T-helper 9 cell (primary cell): ENCODE results near the gene THRAP3.
"Not testable (repeated sequence)": the region's sequence is repeated elsewhere in the genome, so short reads cannot be mapped to it uniquely, and the experiment has no call there.

Experiments
- DNase-seq: peaks from one replicate; pipeline ENCODE4 v3.0.0-alpha.2; 2020

The THRAP3 gene

GRCh38 chr1:36206323-36206858 is 17.9 kb upstream of the THRAP3 start:
- DNase-seq, result no peak

- DNase-seq, result no peak
Observed at GRCh38 chr1:36207339-36207738, 16.9 kb upstream of the THRAP3 start.

- DNase-seq, result no peak
Observed at GRCh38 chr1:36208978-36209703, 15.1 kb upstream of the THRAP3 start.

DNA sequence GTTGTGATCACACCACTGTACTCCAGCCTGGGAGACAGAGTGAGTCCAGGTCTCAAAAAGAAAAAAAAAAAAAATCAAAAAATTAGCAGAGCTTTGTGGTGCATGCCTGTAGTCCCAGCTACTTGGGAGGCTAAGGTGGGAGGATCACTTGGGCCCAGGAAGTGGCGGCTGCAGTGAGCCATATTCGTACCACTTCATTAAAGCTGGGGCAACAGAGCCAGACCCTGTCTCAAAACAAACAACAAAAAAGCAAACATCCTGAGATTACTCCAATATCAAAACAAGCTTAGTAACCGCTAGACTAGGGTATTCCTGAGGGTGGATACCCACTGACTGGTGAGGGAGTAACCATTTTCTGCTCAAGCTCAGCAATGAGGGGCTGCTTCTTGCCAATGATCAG is 12.9 kb upstream of the THRAP3 start:
- no peak for DNase-seq

DNA sequence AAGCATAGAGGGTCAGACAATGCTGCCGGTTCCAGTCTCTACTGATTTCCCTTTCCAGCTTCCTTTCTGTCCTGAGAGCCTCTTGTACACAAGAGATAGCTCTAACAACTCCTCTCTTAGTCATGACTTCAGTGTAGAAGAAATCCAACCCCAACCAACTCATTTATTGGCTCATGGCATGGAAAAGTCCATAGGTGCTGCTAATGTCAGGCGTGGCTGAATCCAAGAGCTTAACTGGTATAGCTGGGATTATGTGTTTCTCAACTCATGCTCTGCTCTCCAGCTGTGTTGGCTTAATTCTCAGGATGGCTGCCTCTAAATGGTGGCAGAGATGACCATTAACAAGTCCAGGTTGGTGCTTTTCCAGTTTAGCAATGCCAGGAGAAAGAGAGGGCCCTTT is 12.4 kb upstream of the THRAP3 start:
- DNase-seq, result no peak

DNA sequence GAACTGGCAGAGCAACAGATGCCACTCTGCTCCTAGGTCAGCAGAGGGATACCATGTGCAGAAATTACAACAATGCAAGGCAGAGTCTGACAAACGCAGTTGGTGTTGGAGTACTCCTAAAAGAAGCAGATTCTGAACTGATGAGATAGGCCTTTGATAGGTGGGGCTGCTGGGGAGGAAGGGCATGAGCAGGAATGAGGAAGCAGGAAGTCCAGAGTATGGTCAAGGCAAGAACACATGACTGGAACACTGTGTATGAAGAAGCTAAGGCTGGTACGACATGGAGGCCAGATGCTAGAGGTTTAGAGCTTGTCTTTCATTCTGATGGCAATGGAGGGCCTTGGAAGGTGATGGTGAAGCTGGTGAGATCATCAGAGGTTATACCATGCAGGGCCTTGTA is 11.5 kb upstream of the THRAP3 start:
- DNase-seq, result no peak

DNA sequence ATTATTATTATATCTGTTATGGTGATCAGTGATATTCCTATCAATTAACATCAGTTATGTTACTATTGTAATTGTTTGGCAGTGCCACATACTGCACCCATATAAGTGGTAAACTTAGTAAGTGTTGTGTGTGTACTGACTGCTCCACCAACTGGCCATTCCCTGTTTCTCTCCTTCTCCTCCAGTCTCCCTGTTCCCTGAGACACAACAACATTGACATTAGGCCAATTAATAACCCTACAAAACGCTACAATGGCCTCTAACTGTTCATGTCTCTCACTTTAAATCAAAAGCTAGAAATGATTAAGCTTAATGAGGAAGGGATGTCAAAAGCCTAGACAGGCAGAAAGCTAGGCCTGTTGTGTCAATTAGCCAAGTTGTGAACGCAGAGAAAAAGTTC is 6.6 kb upstream of the THRAP3 start:
- no peak for DNase-seq

DNA sequence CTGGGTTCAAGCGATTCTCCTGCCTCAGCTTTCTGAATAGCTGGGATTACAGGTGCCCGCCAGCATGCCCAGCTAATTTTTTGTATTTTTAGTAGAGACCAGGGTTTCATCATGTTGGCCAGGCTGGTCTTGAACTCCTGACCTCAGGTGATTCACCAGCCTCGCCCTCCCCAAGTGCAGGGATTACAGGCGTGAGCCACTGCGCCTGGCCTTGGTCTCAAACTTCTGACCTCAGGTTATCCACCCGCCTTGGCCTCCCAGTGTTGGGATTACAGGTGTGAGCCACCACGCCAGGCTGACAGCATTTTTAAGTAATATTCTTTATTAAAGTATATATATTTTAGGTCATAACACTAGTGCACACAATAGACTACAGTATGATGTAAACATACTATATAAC is 2.3 kb upstream of the THRAP3 start:
- not testable (repeated sequence) for DNase-seq

GRCh38 chr1:36222481-36223380 is 1.5 kb upstream of the THRAP3 start:
- peak; percentile 2 for DNase-seq

- peak; percentile 10 for DNase-seq
Observed at GRCh38 chr1:36223381-36223995, 755 bp upstream of the THRAP3 start.

DNA sequence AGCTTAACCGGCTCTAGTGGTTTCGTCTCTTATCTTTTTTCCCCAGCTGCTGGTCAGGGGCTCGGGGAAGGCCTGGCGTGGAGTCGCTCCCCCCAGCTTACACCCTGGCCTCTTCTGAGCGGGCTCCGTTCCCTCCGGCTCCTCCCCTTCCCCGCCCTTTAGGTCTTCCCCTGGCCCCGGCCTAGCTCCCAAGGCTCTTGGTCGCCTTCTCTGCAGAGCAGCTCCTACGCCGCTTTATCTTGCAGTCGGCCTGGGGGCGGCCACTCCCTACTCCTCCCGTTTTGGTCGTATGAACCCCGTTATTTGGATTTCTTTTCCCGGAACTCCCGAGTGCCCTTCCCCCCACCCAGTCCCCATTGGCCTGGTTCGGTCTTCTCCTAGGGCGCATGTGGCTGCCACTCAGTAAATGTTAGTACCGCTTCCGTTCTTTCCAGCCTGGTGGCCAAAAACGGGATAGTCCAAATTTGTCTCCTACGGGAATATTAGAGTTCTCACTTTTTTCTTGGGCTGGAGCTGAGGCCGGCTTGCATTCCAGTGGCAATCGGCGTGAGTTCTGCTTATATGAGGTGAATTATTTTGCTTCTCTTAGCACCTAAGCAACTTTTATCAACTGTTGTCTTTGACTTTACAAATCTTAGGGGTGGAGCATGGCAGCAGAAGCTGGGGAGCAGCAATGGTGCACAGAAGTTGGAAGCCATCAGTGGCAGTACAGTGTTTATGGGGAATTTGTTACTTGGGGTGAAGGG is 467 bp downstream of the THRAP3 start:
- peak; percentile 71 for DNase-seq

GRCh38 chr1:36225283-36225899 is 1.1 kb downstream of the THRAP3 start:
- no peak for DNase-seq

- not testable (repeated sequence) for DNase-seq
Observed at GRCh38 chr1:36230279-36230678, 6.0 kb downstream of the THRAP3 start.

GRCh38 chr1:36231191-36231590 is 6.9 kb downstream of the THRAP3 start:
- no peak for DNase-seq

- no peak for DNase-seq
Observed at GRCh38 chr1:36232212-36233095, 8.2 kb downstream of the THRAP3 start.

DNA sequence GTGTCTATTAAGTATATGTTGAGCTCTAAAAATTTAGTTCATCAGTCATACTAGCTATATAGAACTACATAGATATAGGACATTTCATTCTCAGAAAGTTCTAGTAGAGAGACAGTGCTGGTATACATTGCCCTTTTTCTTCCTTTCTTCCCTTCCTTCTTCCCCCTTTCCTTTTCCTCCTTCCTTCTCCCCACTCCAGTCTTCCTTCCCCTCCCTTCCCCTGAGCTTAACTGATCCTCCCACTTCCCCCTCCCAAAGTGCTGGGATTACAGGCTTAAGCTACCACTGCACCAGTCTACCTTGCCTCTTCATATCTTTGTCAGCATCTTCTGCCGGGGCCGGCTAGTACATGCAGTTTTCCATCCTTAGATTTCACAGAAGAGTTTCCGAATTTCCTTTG is 12.1 kb downstream of the THRAP3 start:
- no peak for DNase-seq

DNA sequence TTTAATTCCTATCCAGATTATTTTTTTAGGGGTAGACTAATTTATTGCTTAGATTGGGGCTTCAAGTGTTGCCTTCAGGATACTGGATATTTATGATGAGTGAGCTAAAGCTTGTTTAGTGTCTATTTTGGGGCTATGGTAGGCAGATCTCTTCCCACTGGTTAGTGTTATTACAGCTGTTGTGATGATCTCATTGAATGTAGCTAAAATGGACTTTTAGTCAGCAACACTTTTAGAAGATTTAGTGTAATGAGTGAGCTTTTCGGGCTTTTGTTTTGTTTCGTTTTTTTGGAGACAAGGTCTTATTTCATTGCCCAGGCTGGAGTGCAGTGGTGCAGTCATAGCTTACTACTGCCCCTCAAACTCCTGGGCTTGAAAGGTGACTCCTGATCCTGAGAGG is 14.2 kb downstream of the THRAP3 start:
- no peak for DNase-seq

- DNase-seq, result no peak
Observed at GRCh38 chr1:36239941-36240637, 15.8 kb downstream of the THRAP3 start.

- DNase-seq, result no peak
Observed at GRCh38 chr1:36247538-36247937, 23.3 kb downstream of the THRAP3 start.

DNA sequence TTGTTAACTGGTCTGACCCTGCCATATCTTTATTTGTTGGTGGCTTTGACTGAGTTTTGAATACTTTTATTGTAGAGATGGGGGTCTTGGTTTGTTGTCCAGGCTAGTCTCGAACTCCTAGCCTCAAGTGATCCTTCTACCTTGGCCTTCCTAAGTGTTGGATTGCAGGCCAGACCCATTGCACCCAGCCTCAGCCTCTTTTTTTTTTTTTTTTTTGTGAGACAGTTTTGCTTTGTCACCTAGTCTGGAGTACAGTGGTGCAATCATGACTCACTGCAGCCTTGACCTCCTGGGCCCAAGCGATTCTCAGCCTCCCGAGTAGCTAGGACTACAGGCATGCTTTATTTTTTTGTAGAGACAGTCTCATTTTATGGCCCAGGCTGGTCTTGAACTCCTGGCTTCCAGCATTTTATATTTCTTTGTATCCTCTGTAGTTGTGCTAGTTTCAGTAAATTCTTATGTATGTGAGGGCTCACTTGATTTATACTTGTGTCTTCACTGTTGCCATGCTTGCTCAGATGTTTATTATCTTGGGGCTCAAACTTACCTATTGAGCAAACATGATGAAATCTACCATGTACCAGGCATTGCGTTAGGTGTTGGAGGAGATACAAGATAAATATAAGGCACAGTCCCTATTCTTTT is 24.1 kb downstream of the THRAP3 start:
- no peak for DNase-seq
